Endothelial cell of umbilical vein (primary cell): ENCODE results near the gene TBC1D14. TPM values are rescaled to one million over a fixed set of nuclear protein-coding genes. Genes with fewer than 3 reads are reported as not detected.

Experiments
- BruUV-seq: library from RNA; stranded (reverse); fragments of 400-500 nt; replicated peaks from 2 replicates; lab custom pipeline; 2021; lab: Mats Ljungman, UMichigan
- CTCF ChIA-PET: fragments of 300-600, 350-600 bp; sonication (Branson Sonifier 250); formaldehyde crosslinking; loops from one replicate; lab custom pipeline; 2021; ENCODE audit warnings: antibody characterized with exemption, inconsistent platforms; lab: Charles Lee
- POLR2A ChIA-PET: fragments of 300-600, 350-600 bp; sonication (Branson Sonifier 250); formaldehyde crosslinking; loops from one replicate; lab custom pipeline; 2021; ENCODE audit warnings: antibody characterized with exemption, inconsistent platforms; lab: Charles Lee
- DNase-seq: peaks from one replicate; pipeline ENCODE4 v3.0.0-alpha.2; 2011; ENCODE audit warnings: low read depth, low spot score
- FAIRE-seq: peaks from 2 replicates; lab custom pipeline; 2011; peaks lifted over from hg19 to GRCh38; lab: Jason Lieb, UNC
- H2AFZ ChIP-seq: 2 replicates; pipeline ENCODE4 v1.6.0; 2012; ENCODE audit warnings: low read depth, low read length, control low read depth, inconsistent platforms
- H3K27ac ChIP-seq: 2 replicates; pipeline ENCODE4 v1.5.1; 2011; ENCODE audit warnings: low read depth, mild to moderate bottlenecking, control low read depth, low read length, moderate library complexity; ENCODE audit not compliant: insufficient read depth
- H3K27me3 ChIP-seq, 2 experiments: 2 replicates each; pipeline versions ENCODE4 v1.6.0 to v1.6.1; 2011; ENCODE audit warnings: low read length in 2 of 2, mixed read lengths in 1 of 2; ENCODE audit not compliant: control insufficient read depth in 2 of 2, insufficient read depth in 2 of 2
- H3K36me3 ChIP-seq, 2 experiments: 2 replicates in 1 of 2; 3 replicates in 1 of 2; pipeline ENCODE4 v1.5.1; 2011; ENCODE audit warnings: low read length in 2 of 2, mild to moderate bottlenecking in 1 of 2, moderate library complexity in 1 of 2; ENCODE audit not compliant: control insufficient read depth in 2 of 2, insufficient read depth in 2 of 2; ENCODE audit errors: extremely low read depth in 1 of 2
- H3K4me1 ChIP-seq: 3 replicates; pipeline ENCODE4 v1.5.1; 2011; ENCODE audit warnings: mild to moderate bottlenecking, low read length; ENCODE audit not compliant: control insufficient read depth, insufficient read depth; ENCODE audit errors: extremely low read depth
- H3K4me2 ChIP-seq: 2 replicates; pipeline ENCODE4 v1.6.1; 2011; ENCODE audit warnings: low read length, control low read depth, mixed read lengths; ENCODE audit not compliant: insufficient read depth
- H3K4me3 ChIP-seq, 3 experiments: fragments of 200-600 bp in 1 of 3; sonication (generic), shearing (Covaris generic) in 1 of 3; replicated peaks in 1 of 3; 2 replicates each; pipeline ENCODE4 v1.5.1; 2011 to 2016; ENCODE audit warnings: control low read depth in 3 of 3, low read length in 3 of 3, mild to moderate bottlenecking in 2 of 3, inconsistent platforms in 1 of 3, low read depth in 1 of 3, moderate library complexity in 1 of 3; ENCODE audit not compliant: insufficient read depth in 1 of 3
- H3K79me2 ChIP-seq: 2 replicates; pipeline ENCODE4 v1.6.0; 2012; ENCODE audit warnings: low read length, inconsistent platforms; ENCODE audit not compliant: control insufficient read depth, insufficient read depth
- H3K9ac ChIP-seq: replicated peaks from 2 replicates; pipeline ENCODE3; 2011; ENCODE audit warnings: low read length, control low read depth; ENCODE audit not compliant: insufficient read depth; ENCODE audit errors: extremely low read depth
- H3K9me1 ChIP-seq: replicated peaks from 3 replicates; pipeline ENCODE4 v1.6.0; 2011; ENCODE audit warnings: mild to moderate bottlenecking, low read length; ENCODE audit not compliant: control insufficient read depth, insufficient read depth; ENCODE audit errors: extremely low read depth
- H3K9me3 ChIP-seq: replicated peaks from 2 replicates; pipeline ENCODE4 v1.5.1; 2012; ENCODE audit warnings: low read length, inconsistent platforms; ENCODE audit not compliant: control insufficient read depth, insufficient read depth
- H4K20me1 ChIP-seq: replicated peaks from 2 replicates; pipeline ENCODE3; 2011; ENCODE audit warnings: mild to moderate bottlenecking, low read length; ENCODE audit not compliant: control insufficient read depth, insufficient read depth; ENCODE audit errors: extremely low read depth
- EZH2 ChIP-seq: IDR thresholded peaks from 2 replicates; pipeline ENCODE4 v1.6.1; 2012; ENCODE audit warnings: borderline replicate concordance, low read depth, mild to moderate bottlenecking, moderate library complexity, low read length, inconsistent platforms; ENCODE audit not compliant: severe bottlenecking
- FOS ChIP-seq: IDR thresholded peaks from 2 replicates; pipeline ENCODE4 v1.6.1; 2011; ENCODE audit warnings: mild to moderate bottlenecking, low read length, moderate library complexity, borderline replicate concordance; ENCODE audit not compliant: insufficient read depth
- GATA2 ChIP-seq: IDR thresholded peaks from 2 replicates; pipeline ENCODE4 v1.7.0; 2011; ENCODE audit warnings: low read depth, mild to moderate bottlenecking, moderate library complexity, mixed read lengths, low read length; ENCODE audit not compliant: insufficient read length, insufficient read depth
- JUN ChIP-seq: IDR thresholded peaks from 2 replicates; pipeline ENCODE4 v1.6.1; 2011; ENCODE audit warnings: borderline replicate concordance, low read depth; ENCODE audit not compliant: insufficient read length, insufficient read depth
- MYC ChIP-seq: IDR thresholded peaks from one replicate; pipeline ENCODE4 v1.6.1; 2011; ENCODE audit warnings: mild to moderate bottlenecking, low read depth, low read length
- POLR2A ChIP-seq: IDR thresholded peaks from 2 replicates; pipeline ENCODE4 v1.6.1; 2012; ENCODE audit warnings: low read depth, mild to moderate bottlenecking, control low read depth, low read length
- POLR2AphosphoS5 ChIP-seq: IDR thresholded peaks from 2 replicates; pipeline ENCODE4 v1.6.1; 2012; ENCODE audit warnings: low read depth, mild to moderate bottlenecking, control low read depth, low read length, moderate library complexity; ENCODE audit not compliant: insufficient read depth
- dilution Hi-C: fragments of 300-500 bp; cut with MboI; formaldehyde crosslinking; loops from one replicate; pipeline ENCODE4 v1.15.0; 2019; ENCODE audit warnings: low sequenced_read_pairs; ENCODE audit not compliant: extremely low pct_ligation_motif_present
- intact Hi-C: fragments of 100-400 bp; cut with micrococcal nuclease; formaldehyde crosslinking; loops from one replicate; pipeline ENCODE4 v1.10.0; 2022
- polyA plus RNA-seq, 4 experiments: library from polyadenylated mRNA; depleted of rRNA in 3 of 4; stranded (reverse) in 3 of 4; unstranded in 1 of 4; fragments of >200 nt; gene quantifications; 2 replicates each; pipeline versions ENCODE4 v1.2.1 to v1.2.3, GENCODE V29; 2011 to 2012; ENCODE audit warnings: missing spikeins in 1 of 4
- total RNA-seq: library from RNA; stranded (reverse); gene quantifications from 2 replicates; pipeline ENCODE4 v1.2.3, GENCODE V29; 2021
- TF ChIP-seq, protein P1 (sequence below), 2 donors: IDR thresholded peaks; 1 replicate in 1 of 2; 2 replicates in 1 of 2; pipeline ENCODE4 v1.5.1; 2011; ENCODE audit warnings: low read length in 2 of 2, mild to moderate bottlenecking in 2 of 2, moderate library complexity in 2 of 2, control low read depth in 1 of 2, inconsistent platforms in 1 of 2, low read depth in 1 of 2; ENCODE audit not compliant: insufficient read depth in 1 of 2; ENCODE audit errors: extremely low read depth in 1 of 2

TBC1D14 gene
- total and polyA plus RNA-seq, 2 donors (not counting 3 experiments of a cell fraction or from before 2014, with no cell fraction given), result 23.7 to 24.8 TPM

DNA sequence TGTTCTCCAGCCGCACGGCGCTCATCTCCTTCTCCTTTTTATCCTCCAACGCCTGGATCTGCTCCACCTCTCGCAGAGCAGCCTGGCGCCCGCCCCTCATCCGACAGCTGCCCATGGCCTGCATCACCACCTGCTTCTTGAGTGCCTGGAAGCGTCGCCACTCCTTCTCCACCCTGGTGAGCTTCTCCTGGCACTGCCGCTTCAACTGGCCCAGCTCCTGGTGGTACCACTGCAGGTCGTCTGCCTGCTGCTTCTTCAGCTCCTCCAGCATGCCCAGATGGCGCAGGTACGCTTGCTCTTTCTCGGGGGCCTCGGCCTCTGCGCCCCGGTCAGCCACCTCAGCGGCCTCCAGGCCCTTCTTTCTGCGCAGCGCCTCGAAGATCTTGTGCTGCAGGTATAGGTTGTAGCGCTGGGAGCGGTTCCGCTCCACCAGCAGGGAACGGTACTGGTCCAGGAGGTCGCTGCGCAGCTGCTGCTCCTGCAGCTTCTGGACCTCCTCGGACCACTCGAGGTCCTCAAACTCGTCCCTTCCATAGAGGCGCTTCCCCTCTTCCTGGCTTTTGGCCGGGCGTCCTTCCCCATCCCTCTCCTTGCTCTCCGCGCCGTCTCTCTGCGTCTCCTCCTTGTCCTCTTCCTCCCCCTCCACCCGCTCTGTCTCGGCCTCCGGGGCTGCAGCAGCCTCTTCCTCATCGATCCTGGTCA, 132.3 kb downstream of the TBC1D14 start:
- CTCF ChIA-PET, result interaction anchor here (0.9 to 4.6 kb wide), 8 partner anchors 13 to 68 kb away, joined by 3 to 41 read pairs (median 6); partner anchors contain the start of gene GRPEL1
- intact Hi-C loops, result loop anchor here (1.0 to 10.0 kb wide), 2 partner anchors 68 to 257 kb away; partner anchors contain the start of gene KIAA0232
- dilution Hi-C loops, result no loop called here
- no peaks in the 10 kb centered on the region for H3K36me3 ChIP-seq
- H2AFZ ChIP-seq, result peak overlapping the region; percentile 96
- H3K9me1 ChIP-seq, result no peaks in the 10 kb centered on the region
- DNase-seq (no peak), FAIRE-seq (peak; percentile 76)
- no peaks in the 10 kb centered on the region for H3K27me3 ChIP-seq
- H4K20me1 ChIP-seq, result no peaks in the 10 kb centered on the region
- H3K4me2 ChIP-seq, result peak overlapping the region; percentile 68
- no peak for TF ChIP-seq JUN
- TF ChIP-seq MYC, result no peak
- TF ChIP-seq, protein P1, sequence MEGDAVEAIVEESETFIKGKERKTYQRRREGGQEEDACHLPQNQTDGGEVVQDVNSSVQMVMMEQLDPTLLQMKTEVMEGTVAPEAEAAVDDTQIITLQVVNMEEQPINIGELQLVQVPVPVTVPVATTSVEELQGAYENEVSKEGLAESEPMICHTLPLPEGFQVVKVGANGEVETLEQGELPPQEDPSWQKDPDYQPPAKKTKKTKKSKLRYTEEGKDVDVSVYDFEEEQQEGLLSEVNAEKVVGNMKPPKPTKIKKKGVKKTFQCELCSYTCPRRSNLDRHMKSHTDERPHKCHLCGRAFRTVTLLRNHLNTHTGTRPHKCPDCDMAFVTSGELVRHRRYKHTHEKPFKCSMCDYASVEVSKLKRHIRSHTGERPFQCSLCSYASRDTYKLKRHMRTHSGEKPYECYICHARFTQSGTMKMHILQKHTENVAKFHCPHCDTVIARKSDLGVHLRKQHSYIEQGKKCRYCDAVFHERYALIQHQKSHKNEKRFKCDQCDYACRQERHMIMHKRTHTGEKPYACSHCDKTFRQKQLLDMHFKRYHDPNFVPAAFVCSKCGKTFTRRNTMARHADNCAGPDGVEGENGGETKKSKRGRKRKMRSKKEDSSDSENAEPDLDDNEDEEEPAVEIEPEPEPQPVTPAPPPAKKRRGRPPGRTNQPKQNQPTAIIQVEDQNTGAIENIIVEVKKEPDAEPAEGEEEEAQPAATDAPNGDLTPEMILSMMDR (IDR thresholded peaks at IDR 0.05; ENCODE audit: extremely low read depth in 1 of 2, insufficient read depth in 1 of 2, low read depth in 1 of 2, low read length in 2 of 2), result no peak
- TF ChIP-seq GATA2, result no peak
- TF ChIP-seq FOS, result no peak
- TF ChIP-seq POLR2A, result no peak
- no peak for TF ChIP-seq POLR2AphosphoS5
- TF ChIP-seq EZH2, result no peak
- peaks cover 33% of the 10 kb centered on the region for H3K79me2 ChIP-seq
- no peaks in the 10 kb centered on the region for H3K9me3 ChIP-seq
- H3K4me3 ChIP-seq, result peak overlapping the region; percentile 51 to 65 (median 58)
- H3K4me1 ChIP-seq, result peaks cover 17% of the 10 kb centered on the region
- peak overlapping the region; percentile 65 for H3K27ac ChIP-seq
- BruUV-seq, result no TSS peak
- peak overlapping the region; percentile 72 for H3K9ac ChIP-seq
- POLR2A ChIA-PET, result no interaction called here
